PC-9 (cell line): ENCODE measurements around the gene PDE4DIP. TPM values are rescaled to one million over a fixed set of nuclear protein-coding genes. Genes with fewer than 3 reads are reported as not detected.
"Not testable (repeated sequence)": the region's sequence is repeated elsewhere in the genome, so short reads cannot be mapped to it uniquely, and the experiment has no call there.

Experiments used
- BruUV-seq: library from RNA; stranded (reverse); fragments of 400-500 nt; replicated peaks from 2 replicates; lab custom pipeline; 2021; lab: Mats Ljungman, UMichigan
- CTCF ChIA-PET: fragments of 300-600 bp; sonication (Branson Sonifier 250); formaldehyde crosslinking; loops from one replicate; lab custom pipeline; 2022; ENCODE audit warnings: antibody characterized with exemption; lab: Charles Lee
- POLR2A ChIA-PET: fragments of 300-600 bp; sonication (Branson Sonifier 250); formaldehyde crosslinking; loops from one replicate; lab custom pipeline; 2022; ENCODE audit warnings: antibody characterized with exemption; ENCODE audit not compliant: unreplicated experiment; lab: Charles Lee
- DNase-seq, 2 experiments: peaks; one replicate each; pipeline versions ENCODE4 v3.0.0 to v3.0.0-alpha.2; 2015 to 2022; ENCODE audit warnings: mixed read lengths in 1 of 2
- H2AFZ ChIP-seq: fragments of 200-600 bp; sonication (generic); 2 replicates; pipeline ENCODE4 v1.8.1; 2017; ENCODE audit warnings: antibody characterized with exemption
- H3F3A ChIP-seq: fragments of 200-600 bp; sonication (generic); 2 replicates; pipeline ENCODE4 v1.8.1; 2017; ENCODE audit warnings: antibody characterized with exemption, mild to moderate bottlenecking, low read depth; ENCODE audit not compliant: insufficient read depth
- H3K27ac ChIP-seq: fragments of 200-600 bp; sonication (generic); 2 replicates; pipeline ENCODE4 v1.6.1; 2016; ENCODE audit warnings: mixed run types
- H3K27me3 ChIP-seq: fragments of 200-600 bp; sonication (generic); 2 replicates; pipeline ENCODE4 v1.6.1; 2016; ENCODE audit warnings: low read depth, mixed run types; ENCODE audit not compliant: insufficient read depth
- H3K36me3 ChIP-seq: fragments of 200-600 bp; sonication (generic); 2 replicates; pipeline ENCODE4 v1.6.1; 2016; ENCODE audit warnings: low read depth, mixed run types
- H3K4me1 ChIP-seq: fragments of 200-600 bp; sonication (generic); replicated peaks from 2 replicates; pipeline ENCODE4 v1.6.1; 2016; ENCODE audit warnings: mixed run types; ENCODE audit not compliant: insufficient read depth
- H3K4me2 ChIP-seq: fragments of 200-600 bp; sonication (generic); 2 replicates; pipeline ENCODE4 v1.6.1; 2017; ENCODE audit warnings: mixed run types
- H3K4me3 ChIP-seq: fragments of 200-600 bp; sonication (generic); 2 replicates; pipeline ENCODE4 v1.6.1; 2016; ENCODE audit warnings: mixed run types
- H3K79me2 ChIP-seq: fragments of 200-600 bp; sonication (generic); 2 replicates; pipeline ENCODE4 v1.6.1; 2017; ENCODE audit warnings: low read depth, mixed run types
- H3K9me2 ChIP-seq: fragments of 200-600 bp; sonication (generic); 2 replicates; pipeline ENCODE4 v1.8.1; 2017; ENCODE audit warnings: mild to moderate bottlenecking; ENCODE audit not compliant: insufficient read depth
- H3K9me3 ChIP-seq: fragments of 200-600 bp; sonication (generic); 2 replicates; pipeline ENCODE4 v1.8.1; 2016; ENCODE audit warnings: low read depth; ENCODE audit not compliant: insufficient read depth
- H4K20me1 ChIP-seq: fragments of 200-600 bp; sonication (generic); 2 replicates; pipeline ENCODE4 v1.8.1; 2017; ENCODE audit not compliant: insufficient read depth
- intact Hi-C: fragments of 100-400 bp; cut with micrococcal nuclease; formaldehyde crosslinking; loops from one replicate; pipeline ENCODE4 v1.10.0; 2022; ENCODE audit not compliant: unreplicated experiment
- total RNA-seq: library from RNA; stranded (reverse); gene quantifications from 2 replicates; pipeline ENCODE4 v1.2.3, GENCODE V29; 2021

Gene PDE4DIP
- total RNA-seq, 1 experiment from 2014 or later = 28.1 TPM

GRCh38 chr1:148889267-148890074, 45.2 kb downstream of the PDE4DIP start:
- DNase-seq, H3K27ac ChIP-seq, H3K4me1 ChIP-seq, H3K79me2 ChIP-seq, BruUV-seq, H3K36me3 ChIP-seq, H3K27me3 ChIP-seq, CTCF ChIA-PET, H3K9me2 ChIP-seq, H3K9me3 ChIP-seq, H4K20me1 ChIP-seq, H2AFZ ChIP-seq, intact Hi-C loops, H3K4me2 ChIP-seq, H3K4me3 ChIP-seq, POLR2A ChIA-PET, H3F3A ChIP-seq: not testable (repeated sequence)

GRCh38 chr1:148890075-148890568, 45.9 kb downstream of the PDE4DIP start:
- H3K27ac ChIP-seq, H3K36me3 ChIP-seq, H3F3A ChIP-seq, CTCF ChIA-PET, H3K4me3 ChIP-seq, POLR2A ChIA-PET, H3K9me3 ChIP-seq, H3K27me3 ChIP-seq, DNase-seq, intact Hi-C loops, H3K79me2 ChIP-seq, H4K20me1 ChIP-seq, H3K9me2 ChIP-seq, H3K4me1 ChIP-seq, BruUV-seq, H2AFZ ChIP-seq, H3K4me2 ChIP-seq: not testable (repeated sequence)

- H3K4me1 ChIP-seq, H3K4me2 ChIP-seq, H3K9me2 ChIP-seq, H3F3A ChIP-seq, POLR2A ChIA-PET, H3K27me3 ChIP-seq, CTCF ChIA-PET, intact Hi-C loops, H3K9me3 ChIP-seq, H3K79me2 ChIP-seq, H2AFZ ChIP-seq, DNase-seq, H4K20me1 ChIP-seq, BruUV-seq, H3K27ac ChIP-seq, H3K4me3 ChIP-seq, H3K36me3 ChIP-seq: not testable (repeated sequence)
Measured at GRCh38 chr1:148894360-148895352, 50.4 kb downstream of the PDE4DIP start.

- H3K36me3 ChIP-seq, H3K4me1 ChIP-seq, H2AFZ ChIP-seq, H3K27ac ChIP-seq, BruUV-seq, H3K27me3 ChIP-seq, CTCF ChIA-PET, H4K20me1 ChIP-seq, H3K79me2 ChIP-seq, H3K4me3 ChIP-seq, H3K9me3 ChIP-seq, H3F3A ChIP-seq, H3K9me2 ChIP-seq, DNase-seq, intact Hi-C loops, H3K4me2 ChIP-seq, POLR2A ChIA-PET: not testable (repeated sequence)
Measured at GRCh38 chr1:148900026-148900425, 55.8 kb downstream of the PDE4DIP start.

GRCh38 chr1:148900691-148901090, 56.5 kb downstream of the PDE4DIP start:
- H3K27me3 ChIP-seq, H3K4me3 ChIP-seq, H3K79me2 ChIP-seq, H3K4me2 ChIP-seq, H3F3A ChIP-seq, POLR2A ChIA-PET, H3K9me3 ChIP-seq, DNase-seq, H2AFZ ChIP-seq, H3K9me2 ChIP-seq, H3K27ac ChIP-seq, H4K20me1 ChIP-seq, H3K4me1 ChIP-seq, H3K36me3 ChIP-seq, BruUV-seq, intact Hi-C loops, CTCF ChIA-PET: not testable (repeated sequence)

GRCh38 chr1:148901150-148901952, 57.1 kb downstream of the PDE4DIP start:
- intact Hi-C loops, H3K4me2 ChIP-seq, H3K36me3 ChIP-seq, H3K79me2 ChIP-seq, H2AFZ ChIP-seq, H4K20me1 ChIP-seq, DNase-seq, H3K27me3 ChIP-seq, H3K27ac ChIP-seq, POLR2A ChIA-PET, H3K4me1 ChIP-seq, BruUV-seq, H3K9me3 ChIP-seq, H3F3A ChIP-seq, CTCF ChIA-PET, H3K4me3 ChIP-seq, H3K9me2 ChIP-seq: not testable (repeated sequence)
